NCI-H446 (cell line): Measurements from ENCODE around the gene NNT.
"Not testable (repeated sequence)": the region's sequence is repeated elsewhere in the genome, so short reads cannot be mapped to it uniquely, and the experiment has no call there.

Experiments used
- DNase-seq, 2 experiments: peaks; one replicate each; lab custom pipeline; 2025; lab: John Stamatoyannopoulos, UW

NNT gene

DNA sequence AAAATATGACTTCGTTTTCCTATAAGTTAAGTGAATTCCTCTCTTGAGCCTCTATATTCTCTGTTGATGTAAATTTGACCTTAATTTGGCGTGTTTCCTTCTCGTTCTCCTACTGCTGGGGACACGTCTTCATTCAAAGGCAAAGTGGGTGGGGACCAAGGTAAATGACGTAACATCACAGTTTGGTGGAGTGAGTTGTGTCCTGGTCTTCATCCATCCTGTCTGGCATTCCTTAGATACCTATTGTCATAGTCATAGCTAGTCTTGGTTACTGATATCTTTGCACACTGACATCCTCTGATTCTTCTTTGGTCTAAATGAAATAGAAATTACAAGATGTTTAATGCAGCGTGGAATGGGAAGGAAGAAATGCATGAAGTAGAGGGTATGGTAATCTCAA is 108.5 kb downstream of the NNT start:
- DNase-seq: no peak

- DNase-seq: no peak
Observed at GRCh38 chr5:43712081-43712480, 109.1 kb downstream of the NNT start.

DNA sequence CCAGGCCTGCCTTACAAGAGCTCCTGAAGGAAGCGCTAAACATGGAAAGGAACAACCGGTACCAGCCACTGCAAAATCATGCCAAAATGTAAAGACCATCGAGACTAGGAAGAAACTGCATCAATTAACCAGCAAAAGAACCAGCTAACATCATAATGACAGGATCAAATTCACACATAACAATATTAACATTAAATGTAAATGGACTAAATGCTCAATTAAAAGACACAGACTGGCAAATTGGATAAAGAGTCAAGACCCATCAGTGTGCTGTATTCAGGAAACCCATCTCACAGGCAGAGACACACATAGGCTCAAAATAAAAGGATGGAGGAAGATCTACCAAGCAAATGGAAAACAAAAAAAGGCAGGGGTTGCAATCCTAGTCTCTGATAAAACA is 116.8 kb downstream of the NNT start:
- not testable (repeated sequence) for DNase-seq

DNA sequence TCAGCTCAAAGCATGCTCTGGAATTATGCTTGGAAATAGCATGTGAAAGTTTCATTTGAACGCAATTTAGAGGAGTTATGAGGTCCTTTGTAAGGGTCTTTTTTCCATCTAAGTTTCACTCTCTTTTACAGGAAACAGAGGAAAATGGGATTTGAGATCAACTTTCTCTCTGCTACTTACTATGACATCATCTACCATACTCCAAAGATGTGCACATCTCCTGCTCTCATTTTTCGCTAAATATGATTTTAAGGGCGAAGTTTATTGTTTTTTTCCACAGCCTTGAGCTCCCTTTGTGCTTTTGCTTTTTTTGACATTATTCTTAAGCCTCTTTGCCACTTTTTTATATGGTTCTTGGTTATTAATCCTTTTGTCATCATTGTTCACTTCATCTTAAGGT is 125.6 kb downstream of the NNT start:
- DNase-seq: no peak

GRCh38 chr5:43729846-43730478 is 127.0 kb downstream of the NNT start:
- peak in 1 of 2 experiments; percentile 59 for DNase-seq

GRCh38 chr5:43730832-43731342 is 127.9 kb downstream of the NNT start:
- no peak for DNase-seq

GRCh38 chr5:43731573-43731972 is 128.6 kb downstream of the NNT start:
- DNase-seq: no peak

GRCh38 chr5:43745923-43746548 is 143.1 kb downstream of the NNT start:
- DNase-seq: not testable (repeated sequence)

- no peak for DNase-seq
Observed at GRCh38 chr5:43750809-43751208, 147.8 kb downstream of the NNT start.

DNA sequence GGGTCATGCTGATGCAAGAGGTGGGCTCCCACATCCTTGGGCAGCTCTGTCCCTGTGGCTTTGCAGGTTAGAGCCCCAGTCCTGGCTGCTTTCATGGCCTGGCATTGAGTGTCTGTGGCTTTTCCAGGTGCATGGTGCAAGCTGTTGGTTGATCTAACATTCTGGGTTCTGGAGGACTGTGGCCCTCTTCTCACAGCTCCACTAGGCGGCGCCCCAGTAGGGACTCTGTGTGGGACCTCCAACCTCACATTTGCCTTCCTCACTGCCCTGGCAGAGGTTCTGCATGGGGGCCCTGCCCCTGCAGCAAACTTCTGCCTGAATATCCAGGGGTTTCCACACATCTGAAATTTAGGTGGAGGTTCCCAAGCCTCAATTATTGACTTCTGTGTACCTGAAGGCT is 150.1 kb downstream of the NNT start:
- no peak for DNase-seq
